Measurements from ENCODE around the gene OPN1SW. TPM values are rescaled to one million over a fixed set of nuclear protein-coding genes. Genes with fewer than 3 reads are reported as not detected.

The OPN1SW gene
- total RNA-seq, 1 donor from 2014 or later: not detected

DNA sequence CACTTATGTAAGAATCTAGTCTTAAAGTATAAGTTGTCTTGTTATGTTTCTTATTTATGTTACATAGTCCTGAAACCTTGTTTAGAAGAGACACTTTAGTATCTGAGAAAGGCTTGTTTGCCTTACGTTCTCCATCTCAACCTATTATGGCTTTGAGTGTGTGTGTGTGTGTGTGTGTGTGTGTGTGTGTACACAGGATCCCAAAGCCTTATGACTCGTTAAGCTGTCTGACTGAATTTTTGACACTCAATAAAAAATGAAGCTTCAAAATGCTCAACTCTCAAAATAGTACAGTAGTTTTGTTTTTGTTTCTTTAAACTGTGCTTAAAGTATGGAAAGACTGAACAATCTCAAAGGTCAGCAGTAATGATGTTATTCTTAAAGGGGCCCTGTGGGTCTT, 18.4 kb downstream of the OPN1SW start:
- Histone ChIP-seq H3K27ac (peak overlapping the region; percentile 35 to 74), H3K9me3 (no peaks in the 10 kb centered on the region), H3K4me1 (peaks cover 6 to 15% of the 10 kb centered on the region in 2 donors), H3K4me3 (no peak overlapping the region), H3K27me3 (no peaks in the 10 kb centered on the region), H3K36me3 (peaks cover 56 to 71% of the 10 kb centered on the region in 2 donors)
- intact Hi-C loops (cut with DNase I): loop anchor here (2.0 to 5.0 kb wide), 3 partner anchors 18 to 75 kb away; partner anchors contain the start of genes CALU, CCDC136 and FLNC
- no peak for DNase-seq (ENCODE audit: low spot score in 2 of 2)
- TF ChIP-seq, protein P1, sequence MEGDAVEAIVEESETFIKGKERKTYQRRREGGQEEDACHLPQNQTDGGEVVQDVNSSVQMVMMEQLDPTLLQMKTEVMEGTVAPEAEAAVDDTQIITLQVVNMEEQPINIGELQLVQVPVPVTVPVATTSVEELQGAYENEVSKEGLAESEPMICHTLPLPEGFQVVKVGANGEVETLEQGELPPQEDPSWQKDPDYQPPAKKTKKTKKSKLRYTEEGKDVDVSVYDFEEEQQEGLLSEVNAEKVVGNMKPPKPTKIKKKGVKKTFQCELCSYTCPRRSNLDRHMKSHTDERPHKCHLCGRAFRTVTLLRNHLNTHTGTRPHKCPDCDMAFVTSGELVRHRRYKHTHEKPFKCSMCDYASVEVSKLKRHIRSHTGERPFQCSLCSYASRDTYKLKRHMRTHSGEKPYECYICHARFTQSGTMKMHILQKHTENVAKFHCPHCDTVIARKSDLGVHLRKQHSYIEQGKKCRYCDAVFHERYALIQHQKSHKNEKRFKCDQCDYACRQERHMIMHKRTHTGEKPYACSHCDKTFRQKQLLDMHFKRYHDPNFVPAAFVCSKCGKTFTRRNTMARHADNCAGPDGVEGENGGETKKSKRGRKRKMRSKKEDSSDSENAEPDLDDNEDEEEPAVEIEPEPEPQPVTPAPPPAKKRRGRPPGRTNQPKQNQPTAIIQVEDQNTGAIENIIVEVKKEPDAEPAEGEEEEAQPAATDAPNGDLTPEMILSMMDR (IDR thresholded peaks at IDR 0.05): no peak

DNA sequence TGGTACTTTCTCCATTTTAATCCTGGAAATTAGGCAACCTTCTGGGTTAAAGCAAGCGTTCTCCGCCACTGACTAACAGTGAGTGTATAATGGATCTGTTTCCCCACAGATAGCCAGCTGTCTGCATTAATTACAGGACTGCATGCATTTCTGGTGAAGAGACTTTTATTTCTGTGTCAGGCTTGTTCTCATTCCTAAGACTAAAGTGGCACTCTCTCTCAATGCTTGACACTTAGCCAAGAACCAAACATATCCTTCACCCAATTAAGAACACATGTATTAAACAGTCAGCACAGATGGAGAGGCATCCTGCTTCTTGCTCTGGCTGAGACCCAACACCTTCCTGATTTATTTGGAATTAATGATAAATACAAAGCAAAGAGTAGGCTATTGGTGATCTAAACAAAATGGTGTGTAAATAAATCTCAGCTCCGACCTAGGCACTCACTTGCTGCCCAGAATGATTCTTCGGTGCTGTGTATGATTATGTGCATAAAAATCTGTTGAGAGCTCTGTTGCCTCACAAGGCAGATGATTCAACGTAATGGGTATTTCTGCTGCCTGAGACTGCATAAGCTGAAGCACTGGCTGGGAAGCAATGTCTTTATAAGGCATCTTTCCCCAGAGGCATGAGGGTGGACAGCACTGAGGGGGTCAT, 19.6 kb downstream of the OPN1SW start:
- Histone ChIP-seq H3K9me3 (no peaks in the 10 kb centered on the region), H3K27ac (peak overlapping the region; percentile 39 to 64), H3K4me1 (peaks cover 6 to 15% of the 10 kb centered on the region in 2 donors), H3K36me3 (peaks cover 59 to 71% of the 10 kb centered on the region in 2 donors), H3K27me3 (no peaks in the 10 kb centered on the region), H3K4me3 (no peak overlapping the region)
- TF ChIP-seq, protein P1 (IDR thresholded peaks at IDR 0.05): no peak
- DNase-seq (ENCODE audit: low spot score in 2 of 2): peak in 1 of 2 donors; percentile 77
- intact Hi-C loops (cut with DNase I): loop anchor here (2.0 to 5.0 kb wide), 3 partner anchors 17 to 76 kb away; partner anchors contain the start of genes CALU, CCDC136 and FLNC

DNA sequence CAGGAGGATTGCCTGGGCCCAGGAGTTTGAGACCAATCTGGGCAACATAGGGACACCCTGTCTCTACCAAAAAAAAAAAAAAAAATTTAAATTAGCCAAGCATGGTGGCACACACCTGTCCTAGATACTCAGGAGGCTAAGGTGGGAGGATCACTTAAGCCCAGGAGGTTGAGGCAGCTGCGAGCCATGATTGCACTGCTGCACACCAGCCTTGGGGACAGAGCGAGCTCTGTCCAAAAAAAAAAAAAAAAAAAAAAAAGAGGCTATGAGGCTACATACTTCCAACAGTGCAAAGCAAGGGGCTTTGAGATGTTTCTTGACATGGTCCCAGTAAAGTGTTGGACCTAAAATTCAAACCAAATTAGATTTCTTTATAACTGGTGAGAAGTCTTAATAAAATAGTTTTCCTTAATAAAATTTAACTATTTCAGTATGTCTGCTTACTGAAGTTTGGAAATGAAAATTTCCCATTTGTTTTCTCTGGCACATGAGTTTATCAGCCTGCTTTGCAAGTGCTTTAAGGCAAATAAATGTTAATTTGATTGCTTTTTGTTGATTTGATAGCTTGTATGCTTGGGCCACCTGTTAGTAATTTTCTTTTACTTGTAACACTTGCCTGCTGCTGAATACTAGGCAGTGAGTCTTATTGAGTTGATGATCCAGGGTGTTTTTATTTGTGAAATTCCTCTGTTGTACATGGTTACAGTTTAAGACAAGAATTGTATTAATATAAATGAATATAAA, 20.3 kb downstream of the OPN1SW start:
- peak overlapping the region; percentile 39 to 64 for H3K27ac ChIP-seq
- intact Hi-C loops (cut with DNase I): loop anchor here (5.0 kb wide), 2 partner anchors 37 to 77 kb away; partner anchors contain the start of genes CCDC136 and FLNC
- no peaks in the 10 kb centered on the region for H3K9me3 ChIP-seq
- peaks cover 53 to 69% of the 10 kb centered on the region in 2 donors for H3K36me3 ChIP-seq
- peaks cover 6 to 15% of the 10 kb centered on the region in 2 donors for H3K4me1 ChIP-seq
- H3K4me3 ChIP-seq: no peak overlapping the region
- no peak for DNase-seq (ENCODE audit: low spot score in 2 of 2)
- TF ChIP-seq, protein P1 (IDR thresholded peaks at IDR 0.05): no peak
- H3K27me3 ChIP-seq: no peaks in the 10 kb centered on the region

DNA sequence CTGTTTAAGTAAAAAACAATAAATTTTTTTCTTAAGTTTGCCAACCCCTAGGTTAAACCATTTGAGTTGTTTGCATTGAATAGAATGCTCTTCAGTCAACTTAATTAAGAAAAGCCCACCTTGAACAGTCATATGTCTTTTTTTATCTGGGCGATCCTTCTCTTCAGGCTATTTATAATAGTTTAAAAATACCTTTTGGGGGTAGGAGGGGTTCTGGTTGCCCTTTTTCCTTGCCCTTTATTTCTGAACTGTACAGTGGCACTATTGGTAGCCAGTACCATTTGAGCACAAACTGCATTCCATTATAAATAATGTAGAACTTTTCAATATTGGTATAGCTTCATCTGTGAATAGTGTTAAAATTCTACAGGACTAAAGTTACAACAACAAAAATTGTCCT, 23.3 kb downstream of the OPN1SW start:
- Histone ChIP-seq H3K4me3 (no peak overlapping the region), H3K36me3 (peaks cover 54 to 61% of the 10 kb centered on the region in 2 donors), H3K27ac (no peak overlapping the region), H3K4me1 (peaks cover 6 to 15% of the 10 kb centered on the region in 2 donors), H3K9me3 (no peaks in the 10 kb centered on the region), H3K27me3 (no peaks in the 10 kb centered on the region)
- intact Hi-C loops (cut with DNase I): no loop called here
- no peak for DNase-seq (ENCODE audit: low spot score in 2 of 2)
- TF ChIP-seq, protein P1 (IDR thresholded peaks at IDR 0.05): no peak

DNA sequence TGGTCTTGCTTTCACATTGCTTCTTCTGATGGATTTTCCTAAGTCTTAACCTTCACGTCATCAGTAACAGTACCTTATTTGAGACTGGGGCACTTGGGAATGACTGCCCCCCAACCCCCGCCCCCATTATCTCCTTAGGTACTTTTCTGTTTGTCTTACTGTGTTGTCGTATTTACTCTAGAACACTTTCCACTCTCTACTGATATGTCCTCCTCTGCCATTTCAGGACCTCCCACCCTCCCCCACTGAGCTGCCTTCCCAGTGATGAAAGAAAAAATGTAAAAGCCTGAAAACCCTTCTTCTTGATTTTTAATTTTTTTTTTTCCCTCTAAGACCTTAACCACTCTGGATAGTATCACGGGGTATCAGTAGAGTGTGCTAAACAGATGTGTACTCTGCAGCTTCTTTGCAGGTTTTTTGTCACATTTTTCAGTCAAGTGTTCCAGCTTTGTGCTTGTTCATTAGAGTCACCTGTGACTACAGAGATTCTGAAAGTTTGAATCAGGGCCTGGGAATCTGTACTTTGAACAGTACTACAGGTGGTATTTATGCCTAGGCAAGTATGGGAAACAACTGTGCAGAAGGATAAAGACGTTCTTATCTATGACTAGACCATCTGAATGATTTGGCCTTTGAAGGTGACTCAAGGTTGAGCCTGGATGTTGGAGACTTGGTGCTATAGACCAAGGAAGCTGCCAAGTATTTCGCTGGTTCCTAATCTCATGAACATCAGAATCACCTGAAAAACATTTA, 28.1 kb downstream of the OPN1SW start:
- Histone ChIP-seq H3K36me3 (peaks cover 32 to 38% of the 10 kb centered on the region in 2 donors), H3K9me3 (no peaks in the 10 kb centered on the region), H3K27ac (no peak overlapping the region), H3K27me3 (no peaks in the 10 kb centered on the region), H3K4me3 (no peak overlapping the region), H3K4me1 (peaks cover 0 to 15% of the 10 kb centered on the region in 2 donors)
- DNase-seq (ENCODE audit: low spot score in 2 of 2): no peak
- intact Hi-C loops (cut with DNase I): no loop called here
- TF ChIP-seq, protein P1 (IDR thresholded peaks at IDR 0.05): no peak

All from ascending aorta (tissue), 2 donors.